Rectal smooth muscle tissue (tissue), 1 donor: ENCODE measurements around the gene RPS6KA5.
A peak's percentile ranks its signal among the peaks of the same experiment; 100 is the strongest.
"Not testable (repeated sequence)": the region's sequence is repeated elsewhere in the genome, so short reads cannot be mapped to it uniquely, and the experiment has no call there.

Experiments
- H3K27ac ChIP-seq: one replicate; pipeline ENCODE4 v1.7.0; 2013; ENCODE audit warnings: low read depth, low read length, inconsistent platforms
- H3K27me3 ChIP-seq: one replicate; pipeline ENCODE4 v1.7.0; 2013; ENCODE audit warnings: low read length; ENCODE audit not compliant: control insufficient read depth, insufficient read depth
- H3K36me3 ChIP-seq: one replicate; pipeline ENCODE4 v1.7.0; 2013; ENCODE audit warnings: low read length; ENCODE audit not compliant: control insufficient read depth, insufficient read depth
- H3K4me1 ChIP-seq: one replicate; pipeline ENCODE4 v1.7.0; 2013; ENCODE audit warnings: low read length; ENCODE audit not compliant: control insufficient read depth, insufficient read depth
- H3K4me3 ChIP-seq: one replicate; pipeline ENCODE4 v1.7.0; 2013; ENCODE audit warnings: low read length
- H3K9ac ChIP-seq: one replicate; pipeline ENCODE4 v1.7.0; 2013; ENCODE audit warnings: low read length

The RPS6KA5 gene

DNA sequence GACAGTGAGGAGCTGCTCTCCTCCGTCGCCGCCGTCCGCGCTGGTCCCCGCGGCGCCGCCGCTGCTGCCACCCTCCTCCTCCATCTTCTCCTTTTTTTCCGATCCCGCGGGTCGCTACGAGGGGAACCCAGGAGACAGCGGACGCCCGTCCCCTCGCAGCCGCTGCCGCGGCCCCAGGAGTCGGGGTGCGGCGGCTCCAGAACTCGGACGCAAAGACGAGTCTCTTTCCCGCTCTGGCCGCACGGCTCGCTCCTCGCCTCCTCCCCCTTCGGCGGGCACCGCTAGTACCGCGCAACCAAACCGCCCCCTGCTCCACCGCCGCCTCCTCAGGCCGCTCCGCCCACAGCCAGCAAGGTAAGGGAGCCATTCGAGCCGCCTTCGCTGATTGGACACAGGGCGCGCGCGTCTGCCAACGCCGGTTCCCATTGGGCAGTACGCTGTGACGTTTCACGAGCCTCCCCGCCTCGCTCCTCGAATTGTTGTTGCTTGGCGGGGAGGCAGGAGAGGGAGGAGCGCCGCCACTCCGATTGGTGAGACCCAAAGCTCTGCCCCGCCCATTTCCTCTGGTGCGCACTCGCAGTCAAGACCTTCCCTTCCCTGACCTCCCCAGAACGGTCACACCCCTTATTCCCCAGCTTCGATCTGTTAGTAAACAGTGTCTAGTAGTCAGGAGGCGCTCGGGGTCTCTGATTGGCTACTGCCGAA is at the start of gene RPS6KA5:
Gene RPS6KA5, minus strand, starts transcription at position 291 of the 705 bp plus-strand sequence. Its CDS starts 207 bp downstream, at position 84.
- no peaks in the 10 kb centered on the region for H3K27me3 ChIP-seq
- H3K4me1 ChIP-seq, result peaks cover 22% of the 10 kb centered on the region

DNA sequence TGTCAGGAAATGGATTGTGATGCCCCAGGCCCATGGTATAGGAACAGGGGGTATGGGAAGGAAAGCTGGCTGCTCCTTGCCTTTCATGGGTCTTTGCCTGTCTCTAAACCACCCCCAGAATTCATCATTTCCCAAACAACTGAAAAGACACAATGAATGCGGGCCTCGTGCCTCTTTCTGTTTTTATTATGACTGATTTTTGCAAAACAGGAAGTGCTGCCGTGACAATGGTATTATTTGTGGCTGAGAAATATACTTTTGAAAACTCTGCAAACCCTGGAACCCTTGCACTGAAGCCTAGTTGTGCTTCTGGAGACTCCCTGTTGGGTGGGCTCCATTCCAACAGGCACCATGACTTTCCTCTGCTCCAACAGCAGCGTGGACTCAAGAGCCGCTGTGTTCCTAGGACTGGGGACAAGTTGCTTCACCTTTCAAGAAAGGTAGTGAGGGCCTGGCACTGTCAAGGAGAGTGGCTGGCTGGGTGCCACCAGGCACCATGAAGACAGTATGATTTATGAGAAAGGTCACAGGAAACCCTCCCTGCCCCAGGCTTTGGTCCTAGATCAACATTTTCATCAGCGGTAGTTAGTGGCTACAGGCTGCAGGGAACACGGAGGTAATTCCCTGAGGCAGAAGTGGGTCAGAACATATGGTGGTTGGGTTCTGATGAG is 48.6 kb upstream of the RPS6KA5 start:
- H3K36me3 ChIP-seq, result no peaks in the 10 kb centered on the region
- no peaks in the 10 kb centered on the region for H3K27me3 ChIP-seq
- H3K9ac ChIP-seq, result no peak overlapping the region
- H3K4me3 ChIP-seq, result peak overlapping the region; percentile 0
- peak overlapping the region; percentile 85 for H3K27ac ChIP-seq
- peaks cover 30% of the 10 kb centered on the region for H3K4me1 ChIP-seq

More for the DNA sequence above, at the start of gene RPS6KA5:
- Histone ChIP-seq H3K4me3 (peak within 1 kb of the TSS; percentile 91), H3K27ac (peak within 1 kb of the TSS; percentile 85), H3K9ac (peak within 1 kb of the TSS; percentile 91), H3K36me3 (no peaks in the 10 kb centered on the region)

DNA sequence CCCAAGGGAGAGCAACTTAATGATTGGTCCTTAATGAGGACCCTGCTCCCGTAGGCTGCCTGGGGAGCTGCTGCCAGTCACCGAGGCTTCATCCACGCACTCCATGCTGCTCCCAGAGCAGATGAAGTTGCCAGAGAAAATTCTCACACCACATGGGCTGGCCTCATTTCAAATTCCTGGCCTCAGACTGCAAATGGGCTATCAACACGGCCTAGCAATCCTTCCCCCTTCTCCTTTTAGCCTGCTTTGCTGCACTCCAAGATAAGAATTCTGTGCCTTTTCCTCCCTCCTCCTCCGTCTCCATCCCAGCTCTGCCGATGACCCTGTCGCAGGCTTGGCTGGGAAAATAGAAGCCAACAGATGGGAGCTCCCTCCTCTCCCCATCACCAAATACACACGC is 42.7 kb upstream of the RPS6KA5 start:
- Histone ChIP-seq H3K27me3 (no peaks in the 10 kb centered on the region), H3K4me1 (peaks cover 9% of the 10 kb centered on the region), H3K36me3 (no peaks in the 10 kb centered on the region), H3K27ac (no peak overlapping the region), H3K4me3 (no peak overlapping the region), H3K9ac (no peak overlapping the region)

DNA sequence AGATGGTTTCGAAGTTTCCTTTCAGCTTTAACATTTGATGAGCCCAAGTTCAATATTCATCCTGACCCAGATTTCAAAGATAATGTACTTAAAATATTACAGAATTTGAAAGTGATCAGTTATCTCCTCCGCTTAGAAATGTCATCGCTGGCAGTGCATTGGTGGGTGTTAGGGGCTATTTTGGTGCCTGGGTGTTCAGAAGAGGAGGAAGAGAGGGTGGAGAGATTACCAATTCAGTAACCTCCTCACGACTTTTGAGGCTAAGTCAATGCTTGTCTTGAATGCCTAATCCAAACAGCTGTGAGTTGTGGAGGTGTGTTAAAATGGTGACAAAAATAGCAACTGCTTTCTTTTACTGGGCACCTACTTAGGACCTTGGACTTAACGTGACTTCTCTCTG is 39.7 kb upstream of the RPS6KA5 start:
- no peak overlapping the region for H3K4me3 ChIP-seq

DNA sequence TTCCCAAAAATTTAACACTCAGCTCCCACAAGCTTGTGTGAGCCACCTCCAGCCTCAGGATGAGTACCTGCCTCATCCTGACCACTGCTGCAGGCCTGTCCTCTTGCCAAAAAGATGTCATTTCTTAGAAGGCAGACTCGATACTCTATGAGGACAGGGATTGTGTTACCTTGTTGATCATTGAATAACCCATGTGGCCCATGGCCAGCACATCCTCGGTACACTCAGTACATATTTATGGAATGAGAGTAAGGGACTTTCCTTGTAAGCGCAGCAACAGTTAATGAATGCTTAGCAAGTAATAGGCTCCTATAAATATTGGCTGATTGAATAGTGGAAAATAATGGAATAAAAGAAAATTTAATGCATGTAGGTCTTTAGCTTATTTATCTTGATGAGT is 38.1 kb upstream of the RPS6KA5 start:
- H3K36me3 ChIP-seq, result no peaks in the 10 kb centered on the region
- H3K27me3 ChIP-seq, result no peaks in the 10 kb centered on the region
- no peaks in the 10 kb centered on the region for H3K4me1 ChIP-seq
- H3K27ac ChIP-seq, result no peak overlapping the region
- no peak overlapping the region for H3K4me3 ChIP-seq
- no peak overlapping the region for H3K9ac ChIP-seq

More for the DNA sequence above, 39.7 kb upstream of the RPS6KA5 start:
- H3K9ac ChIP-seq, result no peak overlapping the region
- no peaks in the 10 kb centered on the region for H3K36me3 ChIP-seq
- no peak overlapping the region for H3K27ac ChIP-seq
- no peaks in the 10 kb centered on the region for H3K4me1 ChIP-seq
- H3K27me3 ChIP-seq, result no peaks in the 10 kb centered on the region

DNA sequence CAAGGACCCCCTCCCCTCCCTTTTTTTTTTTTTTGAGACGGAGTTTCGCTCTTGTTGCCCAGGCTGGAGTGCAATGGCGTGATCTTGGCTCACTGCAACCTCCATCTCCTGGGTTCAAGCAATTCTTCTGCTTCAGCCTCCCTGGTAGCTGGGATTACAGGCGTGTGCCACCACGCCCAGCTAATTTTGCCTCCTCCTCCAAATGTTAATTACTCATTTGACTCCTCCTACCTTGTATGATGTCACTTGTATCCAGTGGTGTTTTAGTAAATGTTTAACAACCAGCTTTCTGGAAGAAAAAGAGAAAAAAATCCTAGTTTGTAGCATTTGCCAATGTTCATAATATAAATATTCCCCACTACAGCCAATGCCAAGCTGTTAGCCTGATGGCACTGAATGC is 37.2 kb upstream of the RPS6KA5 start:
- H3K27me3 ChIP-seq, H3K36me3 ChIP-seq: not testable (repeated sequence)

DNA sequence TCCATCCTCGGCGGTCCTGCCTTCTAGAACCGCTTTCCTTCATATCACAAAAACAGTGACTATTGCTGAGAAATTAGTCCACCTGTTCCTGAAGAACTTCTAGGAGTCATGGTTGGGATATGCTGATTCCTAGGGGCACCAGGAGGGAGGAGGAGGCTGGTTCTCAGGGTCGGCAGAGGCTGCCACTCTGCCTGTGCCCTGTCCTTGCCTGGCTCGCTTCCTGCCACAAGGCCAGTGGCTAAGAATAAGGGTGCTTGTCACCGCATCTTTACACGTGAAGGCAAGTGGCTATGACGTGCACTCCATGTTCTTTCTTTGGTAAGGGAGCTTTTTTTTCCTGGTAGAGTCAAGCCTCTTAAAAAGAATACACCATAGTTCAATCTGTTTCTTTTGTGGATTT is 34.7 kb upstream of the RPS6KA5 start:
- Histone ChIP-seq H3K27ac (no peak overlapping the region), H3K36me3 (no peaks in the 10 kb centered on the region), H3K4me1 (no peaks in the 10 kb centered on the region), H3K27me3 (no peaks in the 10 kb centered on the region), H3K4me3 (no peak overlapping the region), H3K9ac (no peak overlapping the region)

More for the DNA sequence above, 37.2 kb upstream of the RPS6KA5 start:
- not testable (repeated sequence) for H3K27ac ChIP-seq, H3K9ac ChIP-seq, H3K4me3 ChIP-seq, H3K4me1 ChIP-seq

DNA sequence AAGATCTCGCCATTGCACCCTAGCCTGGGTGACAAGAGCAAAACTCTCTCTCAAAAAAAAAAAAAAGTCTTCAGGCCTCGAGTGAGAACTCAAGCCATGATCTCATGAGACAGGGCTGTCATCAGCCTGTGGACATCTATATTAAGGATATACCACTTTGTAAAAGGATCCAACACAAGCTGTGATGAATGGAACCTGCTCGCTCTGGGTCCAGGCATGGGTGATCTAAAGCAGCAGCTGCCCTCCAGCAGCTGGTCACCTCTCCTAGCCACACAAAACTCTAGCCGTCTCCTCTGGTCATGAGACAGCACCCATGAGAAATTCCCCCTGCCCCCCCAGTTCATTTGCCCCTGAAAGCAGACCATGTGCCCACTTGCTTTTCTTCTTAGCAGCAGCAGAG is 34.3 kb upstream of the RPS6KA5 start:
- no peaks in the 10 kb centered on the region for H3K27me3 ChIP-seq
- H3K9ac ChIP-seq, result no peak overlapping the region
- H3K27ac ChIP-seq, result no peak overlapping the region
- no peaks in the 10 kb centered on the region for H3K4me1 ChIP-seq
- no peaks in the 10 kb centered on the region for H3K36me3 ChIP-seq
- H3K4me3 ChIP-seq, result no peak overlapping the region

DNA sequence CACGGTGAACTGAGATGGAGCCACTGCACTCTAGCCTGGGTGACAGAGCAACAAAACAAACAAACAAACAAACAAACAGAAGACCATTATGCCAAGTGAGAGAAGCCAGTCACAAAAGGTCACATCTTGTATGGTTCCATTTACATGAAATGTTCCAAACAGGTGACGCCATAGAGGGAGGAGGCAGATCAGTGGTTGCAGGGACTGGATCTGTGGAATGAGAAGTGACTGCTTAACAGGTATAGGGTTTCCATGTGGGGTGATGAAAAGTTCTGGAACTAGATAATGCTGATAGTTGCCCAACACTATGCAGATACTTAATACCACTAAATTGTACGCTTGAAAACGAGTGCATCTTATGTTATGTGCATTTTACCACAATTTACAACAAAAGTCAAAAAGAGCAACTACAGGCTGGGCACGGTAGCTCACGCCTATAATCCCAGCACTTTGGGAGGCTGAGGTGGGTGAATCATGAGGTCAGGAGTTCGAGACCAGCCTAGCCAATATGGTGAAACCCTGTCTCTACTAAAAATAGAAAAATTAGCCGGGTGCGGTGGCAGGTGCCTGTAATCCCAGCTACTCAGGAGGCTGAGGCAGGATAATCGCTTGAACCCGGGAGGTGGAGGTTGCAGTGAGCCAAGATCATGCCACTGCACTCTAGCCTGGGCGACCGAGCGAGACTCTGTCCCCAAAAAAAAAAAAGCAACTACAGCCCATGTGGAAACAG is 33.5 kb upstream of the RPS6KA5 start:
- not testable (repeated sequence) for H3K27me3 ChIP-seq, H3K4me1 ChIP-seq, H3K4me3 ChIP-seq, H3K36me3 ChIP-seq, H3K9ac ChIP-seq, H3K27ac ChIP-seq

DNA sequence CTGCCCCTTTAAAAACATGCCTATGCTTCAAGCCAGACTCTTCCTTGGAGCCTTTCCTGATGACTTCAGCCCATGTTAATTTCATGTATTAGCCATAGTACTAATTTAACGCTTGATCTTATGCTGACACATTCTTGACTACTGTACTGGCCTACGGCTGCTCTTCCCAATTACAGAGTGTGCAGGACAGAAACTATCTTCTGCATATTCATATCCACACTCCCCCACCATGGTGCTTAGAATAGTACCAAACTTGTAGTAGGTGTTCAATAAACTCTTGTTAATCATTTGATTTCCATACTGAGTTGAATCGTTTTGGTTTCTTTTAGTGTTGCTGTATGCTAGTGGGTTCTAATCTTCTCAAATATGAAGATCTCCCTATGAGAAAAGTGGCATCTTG is 31.6 kb upstream of the RPS6KA5 start:
- H3K27me3 ChIP-seq, result no peaks in the 10 kb centered on the region
- no peaks in the 10 kb centered on the region for H3K4me1 ChIP-seq
- H3K4me3 ChIP-seq, result no peak overlapping the region
- no peak overlapping the region for H3K27ac ChIP-seq
- no peak overlapping the region for H3K9ac ChIP-seq
- H3K36me3 ChIP-seq, result no peaks in the 10 kb centered on the region

DNA sequence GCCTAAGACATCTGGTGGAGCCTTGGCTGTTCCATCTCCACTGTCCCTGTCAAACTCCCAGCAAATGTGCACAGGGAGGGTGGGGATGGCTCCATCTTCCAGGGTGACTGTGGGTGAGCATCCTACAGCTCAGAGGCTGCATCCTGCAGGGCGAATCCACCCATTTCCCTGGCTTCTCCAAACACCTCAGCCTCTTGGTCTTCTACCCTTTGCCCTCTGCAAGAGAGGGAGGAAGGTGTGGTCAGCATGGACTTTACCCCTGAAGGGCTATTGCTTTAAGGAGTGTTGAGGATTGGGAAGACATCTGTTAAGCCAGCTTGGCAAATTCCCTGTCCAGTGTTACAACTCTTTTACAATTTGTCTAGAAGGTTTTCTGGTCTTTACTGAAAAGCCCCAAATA is 30.3 kb upstream of the RPS6KA5 start:
- Histone ChIP-seq H3K36me3 (no peaks in the 10 kb centered on the region), H3K4me3 (no peak overlapping the region), H3K4me1 (no peaks in the 10 kb centered on the region), H3K27me3 (no peaks in the 10 kb centered on the region), H3K27ac (no peak overlapping the region), H3K9ac (no peak overlapping the region)

DNA sequence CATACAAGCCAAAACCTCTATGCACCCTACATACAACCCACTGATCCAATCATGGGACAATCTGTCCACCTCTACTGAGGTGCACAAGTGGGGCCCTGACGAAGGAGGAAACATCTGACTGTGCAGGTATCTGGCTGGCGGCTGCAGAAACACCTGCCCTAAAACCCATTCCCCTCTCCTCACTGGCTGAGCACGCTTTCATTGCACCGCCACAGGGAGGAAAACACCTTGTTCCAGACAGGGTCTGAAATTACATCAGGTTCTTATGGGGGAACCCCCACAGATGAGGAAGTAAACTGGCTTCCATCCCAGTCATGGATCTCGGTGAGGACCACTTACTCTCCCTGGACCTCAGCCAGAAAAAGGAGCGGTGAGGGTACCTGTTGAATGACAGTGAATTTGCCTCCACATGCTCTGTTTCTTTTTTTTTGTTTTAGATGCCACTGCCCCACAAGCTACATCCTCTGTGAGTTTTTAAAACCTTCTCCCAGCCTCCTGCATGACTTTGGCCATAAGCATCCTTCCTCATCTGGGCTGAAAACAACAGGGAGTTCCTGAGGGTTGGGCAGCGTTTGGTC is 29.6 kb upstream of the RPS6KA5 start:
- Histone ChIP-seq H3K4me3 (no peak overlapping the region), H3K4me1 (no peaks in the 10 kb centered on the region)

More for the DNA sequence above, 29.6 kb upstream of the RPS6KA5 start:
- H3K27ac ChIP-seq, result no peak overlapping the region
- H3K36me3 ChIP-seq, result no peaks in the 10 kb centered on the region
- H3K9ac ChIP-seq, result no peak overlapping the region
- no peaks in the 10 kb centered on the region for H3K27me3 ChIP-seq
